Trophoblast cell (in vitro differentiated cells and primary cell): Measurements from ENCODE around the gene ZKSCAN5.
"Not testable (repeated sequence)": the region's sequence is repeated elsewhere in the genome, so short reads cannot be mapped to it uniquely, and the experiment has no call there.

ENCODE experiments used
- DNase-seq, 2 donors: peaks; one replicate each; pipeline ENCODE4 v3.0.0-alpha.2; 2016
- H2AFZ ChIP-seq: 2 replicates; pipeline ENCODE4 v1.6.1; 2013; ENCODE audit warnings: low read length, moderate library complexity, mild to moderate bottlenecking; ENCODE audit not compliant: insufficient read depth, poor library complexity
- H2AK5ac ChIP-seq: 2 replicates; pipeline ENCODE4 v1.6.1; 2013; ENCODE audit warnings: mild to moderate bottlenecking, low read length
- H2BK120ac ChIP-seq: 2 replicates; pipeline ENCODE4 v1.6.1; 2013; ENCODE audit warnings: low read length, mild to moderate bottlenecking, moderate library complexity; ENCODE audit not compliant: insufficient read depth, poor library complexity
- H2BK12ac ChIP-seq: 2 replicates; pipeline ENCODE4 v1.6.1; 2013; ENCODE audit warnings: mild to moderate bottlenecking, low read length, moderate library complexity
- H2BK5ac ChIP-seq: 2 replicates; pipeline ENCODE4 v1.6.1; 2013; ENCODE audit warnings: low read length, low read depth, moderate library complexity, mild to moderate bottlenecking; ENCODE audit not compliant: poor library complexity
- H3K14ac ChIP-seq: 2 replicates; pipeline ENCODE4 v1.6.1; 2013; ENCODE audit warnings: mild to moderate bottlenecking, low read length
- H3K18ac ChIP-seq: 2 replicates; pipeline ENCODE4 v1.6.1; 2013; ENCODE audit warnings: mild to moderate bottlenecking, low read length
- H3K23ac ChIP-seq: 2 replicates; pipeline ENCODE4 v1.6.1; 2013; ENCODE audit warnings: low read length
- H3K27ac ChIP-seq: 2 replicates; pipeline ENCODE4 v1.5.1; 2013; ENCODE audit warnings: low read depth, mild to moderate bottlenecking, inconsistent platforms, low read length, moderate library complexity
- H3K27me3 ChIP-seq: 2 replicates; pipeline ENCODE4 v1.6.1; 2013; ENCODE audit warnings: inconsistent platforms, mild to moderate bottlenecking, low read length, moderate library complexity; ENCODE audit not compliant: insufficient read depth
- H3K36me3 ChIP-seq, 2 experiments: 1 replicate in 1 of 2; 2 replicates in 1 of 2; pipeline ENCODE4 v1.6.1; 2013; ENCODE audit warnings: low read length in 2 of 2, mild to moderate bottlenecking in 2 of 2, moderate library complexity in 1 of 2; ENCODE audit not compliant: insufficient read depth in 2 of 2, control insufficient read depth in 1 of 2
- H3K4ac ChIP-seq: 2 replicates; pipeline ENCODE4 v1.6.1; 2013; ENCODE audit warnings: low read depth, mild to moderate bottlenecking, low read length, moderate library complexity
- H3K4me1 ChIP-seq, 2 experiments: 1 replicate in 1 of 2; 2 replicates in 1 of 2; pipeline ENCODE4 v1.6.1; 2013; ENCODE audit warnings: low read length in 2 of 2, mild to moderate bottlenecking in 2 of 2, moderate library complexity in 1 of 2; ENCODE audit not compliant: insufficient read depth in 2 of 2, control insufficient read depth in 1 of 2
- H3K4me2 ChIP-seq: 2 replicates; pipeline ENCODE4 v1.6.1; 2013; ENCODE audit warnings: inconsistent platforms, mild to moderate bottlenecking, low read length, moderate library complexity
- H3K4me3 ChIP-seq: 2 replicates; pipeline ENCODE4 v1.5.1; 2013; ENCODE audit warnings: mild to moderate bottlenecking, low read depth, low read length, inconsistent platforms
- H3K79me1 ChIP-seq: one replicate; pipeline ENCODE4 v1.6.1; 2013; ENCODE audit warnings: low read length
- H3K79me2 ChIP-seq: 2 replicates; pipeline ENCODE4 v1.6.1; 2013; ENCODE audit warnings: low read length, mild to moderate bottlenecking; ENCODE audit not compliant: control insufficient read depth, insufficient read depth, poor library complexity
- H3K9ac ChIP-seq: 2 replicates; pipeline ENCODE4 v1.6.1; 2013; ENCODE audit warnings: mild to moderate bottlenecking, low read length
- H3K9me3 ChIP-seq: 2 replicates; pipeline ENCODE4 v1.6.1; 2013; ENCODE audit warnings: low read depth, mild to moderate bottlenecking, control low read depth, inconsistent platforms, low read length; ENCODE audit not compliant: insufficient read depth
- H4K12ac ChIP-seq: 2 replicates; pipeline ENCODE4 v1.6.1; 2013; ENCODE audit warnings: low read depth, mild to moderate bottlenecking, low read length, moderate library complexity
- H4K8ac ChIP-seq: 2 replicates; pipeline ENCODE4 v1.6.1; 2013; ENCODE audit warnings: low read depth, mild to moderate bottlenecking, low read length, moderate library complexity
- H4K91ac ChIP-seq: one replicate; pipeline ENCODE4 v1.6.1; 2013; ENCODE audit warnings: low read depth, mild to moderate bottlenecking, low read length, moderate library complexity
- WGBS: extraction: QIAGEN DNeasy Blood & Tissue Kit; methylation state at CpG from one replicate; pipeline ENCODE4 v1.1.7; 2013; ENCODE audit warnings: missing lambda C conversion rate; ENCODE audit not compliant: insufficient read length, insufficient coverage; ENCODE audit errors: extremely low coverage; 5-methylcytosine and 5-hydroxymethylcytosine counted together

ZKSCAN5 gene

DNA sequence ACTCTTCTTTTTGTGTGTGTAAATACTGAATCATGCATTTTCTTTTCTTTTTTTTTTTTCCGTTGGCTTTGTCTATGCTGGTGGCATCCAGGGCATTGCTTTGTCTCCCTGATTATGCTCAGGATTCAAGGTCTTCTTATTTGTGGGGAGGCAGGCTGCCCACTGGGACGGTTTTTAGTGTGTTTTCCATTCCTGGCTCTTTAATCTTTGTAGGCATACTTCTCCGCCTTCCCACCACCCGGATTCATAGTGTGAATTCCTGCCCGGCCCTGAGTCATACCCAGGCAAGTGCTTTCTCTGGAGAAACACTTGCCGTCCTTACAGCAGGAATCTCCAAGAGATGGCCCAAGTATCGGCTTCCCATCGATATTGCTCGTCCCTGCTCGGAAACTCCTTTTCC, 59.2 kb downstream of the ZKSCAN5 start:
- Histone ChIP-seq H3K27ac (no peak overlapping the region), H3K9ac (no peak overlapping the region), H2BK120ac (no peak overlapping the region), H2BK12ac (no peak overlapping the region), H2AFZ (no peak overlapping the region), H4K91ac (no peak overlapping the region), H3K79me1 (peaks cover 7% of the 10 kb centered on the region), H3K4ac (no peak overlapping the region), H4K8ac (no peak overlapping the region), H3K4me1 (peaks cover 4 to 7% of the 10 kb centered on the region in 2 experiments), H3K36me3 (peaks cover 23 to 41% of the 10 kb centered on the region in 2 experiments), H3K9me3 (no peaks in the 10 kb centered on the region), H3K4me3 (no peak overlapping the region), H3K79me2 (peaks cover 9% of the 10 kb centered on the region), H3K4me2 (no peak overlapping the region), H3K23ac (no peak overlapping the region), H4K12ac (no peak overlapping the region), H3K14ac (no peak overlapping the region), H2BK5ac (no peak overlapping the region), H2AK5ac (no peak overlapping the region), H3K27me3 (no peaks in the 10 kb centered on the region), H3K18ac (no peak overlapping the region)
- peak; percentile 78 to 90 for DNase-seq
- no CpG with 5 or more reads among the region's 10 CpGs for WGBS

GRCh38 chr7:99568770-99569169, 64.3 kb downstream of the ZKSCAN5 start:
- H4K91ac ChIP-seq, H2BK12ac ChIP-seq, H3K4me1 ChIP-seq, H3K18ac ChIP-seq, DNase-seq, H3K4me2 ChIP-seq, H2AK5ac ChIP-seq, H3K4ac ChIP-seq, H3K14ac ChIP-seq, H3K23ac ChIP-seq, H4K12ac ChIP-seq, H3K27me3 ChIP-seq, H2BK5ac ChIP-seq, H3K79me1 ChIP-seq, H3K79me2 ChIP-seq, H3K4me3 ChIP-seq, H2BK120ac ChIP-seq, H2AFZ ChIP-seq, H4K8ac ChIP-seq, H3K9ac ChIP-seq, H3K27ac ChIP-seq, H3K9me3 ChIP-seq: not testable (repeated sequence)
- no CpG with 5 or more reads among the region's 7 CpGs for WGBS
- H3K36me3 ChIP-seq: peaks cover 12 to 28% of the 10 kb centered on the region in 2 experiments

DNA sequence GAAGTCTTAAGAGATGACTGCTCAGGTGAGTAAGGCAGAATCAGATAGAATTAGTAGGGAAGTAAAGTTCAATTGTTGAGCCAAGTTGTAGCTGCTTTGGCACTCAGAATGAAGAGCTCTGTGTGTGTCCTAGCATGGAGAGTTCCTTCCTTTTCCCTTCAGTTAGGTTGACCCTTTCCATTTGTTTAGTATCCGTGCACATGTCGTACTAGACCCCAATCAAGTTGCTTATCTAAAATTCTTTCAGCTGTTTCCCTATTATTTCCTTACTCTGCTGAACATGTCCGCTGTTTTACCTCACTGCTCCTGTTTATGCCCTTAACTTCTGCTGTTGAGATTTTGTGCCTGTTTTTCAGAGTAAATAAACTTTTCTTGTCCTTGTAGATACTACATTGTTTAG, 67.3 kb downstream of the ZKSCAN5 start:
- no peak overlapping the region for H4K8ac ChIP-seq
- H3K27me3 ChIP-seq: no peaks in the 10 kb centered on the region
- H3K18ac ChIP-seq: no peak overlapping the region
- no peak overlapping the region for H2BK120ac ChIP-seq
- DNase-seq: no peak
- WGBS: no CpG with 5 or more reads among the region's 3 CpGs
- peaks cover 5 to 20% of the 10 kb centered on the region in 2 experiments for H3K36me3 ChIP-seq
- no peak overlapping the region for H3K4me2 ChIP-seq
- H2AK5ac ChIP-seq: no peak overlapping the region
- no peak overlapping the region for H2AFZ ChIP-seq
- H3K9me3 ChIP-seq: no peaks in the 10 kb centered on the region
- no peak overlapping the region for H3K14ac ChIP-seq
- H2BK12ac ChIP-seq: no peak overlapping the region
- no peak overlapping the region for H3K23ac ChIP-seq
- no peak overlapping the region for H4K91ac ChIP-seq
- no peaks in the 10 kb centered on the region for H3K79me2 ChIP-seq
- H2BK5ac ChIP-seq: no peak overlapping the region
- no peak overlapping the region for H3K4ac ChIP-seq
- no peak overlapping the region for H3K4me3 ChIP-seq
- H4K12ac ChIP-seq: no peak overlapping the region
- H3K4me1 ChIP-seq: no peaks in the 10 kb centered on the region
- H3K9ac ChIP-seq: no peak overlapping the region
- no peaks in the 10 kb centered on the region for H3K79me1 ChIP-seq
- H3K27ac ChIP-seq: no peak overlapping the region

DNA sequence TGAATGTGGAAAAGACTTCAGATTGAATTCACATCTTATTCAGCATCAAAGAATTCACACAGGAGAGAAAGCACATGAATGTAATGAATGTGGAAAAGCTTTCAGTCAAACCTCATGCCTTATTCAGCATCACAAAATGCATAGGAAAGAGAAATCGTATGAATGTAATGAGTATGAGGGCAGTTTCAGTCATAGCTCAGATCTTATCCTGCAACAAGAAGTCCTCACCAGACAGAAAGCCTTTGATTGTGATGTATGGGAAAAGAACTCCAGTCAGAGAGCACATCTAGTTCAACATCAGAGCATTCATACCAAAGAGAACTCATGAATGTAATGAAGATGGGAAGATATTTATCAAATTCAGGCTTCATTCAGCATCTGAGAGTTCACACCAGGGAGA, 68.8 kb downstream of the ZKSCAN5 start:
- Histone ChIP-seq H3K79me1 (no peaks in the 10 kb centered on the region), H3K4me1 (no peaks in the 10 kb centered on the region), H2AK5ac (no peak overlapping the region), H3K9ac (no peak overlapping the region), H3K4ac (no peak overlapping the region), H4K8ac (no peak overlapping the region), H4K91ac (no peak overlapping the region), H2BK120ac (no peak overlapping the region), H3K27ac (no peak overlapping the region), H3K79me2 (no peaks in the 10 kb centered on the region), H4K12ac (no peak overlapping the region), H3K14ac (no peak overlapping the region), H2AFZ (no peak overlapping the region), H3K4me2 (no peak overlapping the region), H3K27me3 (no peaks in the 10 kb centered on the region), H3K9me3 (no peaks in the 10 kb centered on the region), H2BK5ac (no peak overlapping the region), H2BK12ac (no peak overlapping the region), H3K4me3 (no peak overlapping the region), H3K36me3 (peaks cover 5 to 20% of the 10 kb centered on the region in 2 experiments), H3K18ac (no peak overlapping the region), H3K23ac (no peak overlapping the region)
- DNase-seq: peak; percentile 55 to 93
- no CpG with 5 or more reads among the region's 1 CpG for WGBS
